Activated B cell treated with CpG ODN at 0.5 μM for 24 hours (primary cell): ENCODE measurements around the gene MSI2. TPM values are rescaled to one million over a fixed set of nuclear protein-coding genes. Genes with fewer than 3 reads are reported as not detected.
"Not testable (repeated sequence)": the region's sequence is repeated elsewhere in the genome, so short reads cannot be mapped to it uniquely, and the experiment has no call there.

Experiments
- ATAC-seq: fragments of 200-7000 bp; cut with Tn5 transposase; one replicate; pipeline ENCODE4 v1.10.0; 2021; ENCODE audit warnings: low read depth, mild to moderate bottlenecking, moderate library complexity
- CTCF ChIA-PET: fragments of 350-600 bp; sonication (Branson Sonifier 250); formaldehyde crosslinking; loops from one replicate; lab custom pipeline; 2021; ENCODE audit warnings: antibody characterized with exemption; lab: Charles Lee
- POLR2A ChIA-PET: fragments of 350-600 bp; sonication (Branson Sonifier 250); formaldehyde crosslinking; loops from one replicate; lab custom pipeline; 2021; ENCODE audit warnings: antibody characterized with exemption; lab: Charles Lee
- DNase-seq: peaks from one replicate; pipeline ENCODE4 v3.0.0; 2022
- H3K27ac Mint-ChIP-seq: one replicate; pipeline ENCODE4 v1.8.0; 2020; ENCODE audit warnings: mixed read lengths
- H3K27me3 Mint-ChIP-seq: one replicate; pipeline ENCODE4 v1.8.0; 2021; ENCODE audit warnings: mixed read lengths
- H3K36me3 Mint-ChIP-seq: one replicate; pipeline ENCODE4 v1.8.0; 2021; ENCODE audit warnings: low read depth, mixed read lengths
- H3K4me1 Mint-ChIP-seq: one replicate; pipeline ENCODE4 v1.8.0; 2021; ENCODE audit warnings: mixed read lengths
- H3K4me3 Mint-ChIP-seq: one replicate; pipeline ENCODE4 v1.8.0; 2020; ENCODE audit warnings: mild to moderate bottlenecking, mixed read lengths
- H3K9me3 Mint-ChIP-seq: one replicate; pipeline ENCODE4 v1.8.0; 2020; ENCODE audit warnings: mixed read lengths
- CTCF ChIP-seq: fragments of 200-600 bp; IDR thresholded peaks from one replicate; pipeline ENCODE4 v1.8.0; 2022; ENCODE audit warnings: antibody characterized with exemption, mild to moderate bottlenecking
- intact Hi-C: fragments of 100-400 bp; cut with micrococcal nuclease; formaldehyde crosslinking; loops from one replicate; pipeline ENCODE4 v1.15.1; 2024
- total RNA-seq: library from RNA; stranded (reverse); gene quantifications from 2 replicates; pipeline ENCODE4 v1.2.3, GENCODE V29; 2022

MSI2 gene
- total RNA-seq, 1 donor from 2014 or later = 102 TPM

- peaks cover 59% of the 10 kb centered on the region for H3K36me3 Mint-ChIP-seq
- intact Hi-C loops = no loop called here
- no peak for TF ChIP-seq CTCF
- no peak overlapping the region for H3K27ac Mint-ChIP-seq
- peaks cover 2% of the 10 kb centered on the region for H3K9me3 Mint-ChIP-seq
- DNase-seq = no peak
- POLR2A ChIA-PET = no interaction called here
- no peaks in the 10 kb centered on the region for H3K27me3 Mint-ChIP-seq
- CTCF ChIA-PET = no interaction called here
- no peak for ATAC-seq
- H3K4me1 Mint-ChIP-seq = peaks cover 17% of the 10 kb centered on the region
- no peak overlapping the region for H3K4me3 Mint-ChIP-seq
Measured at GRCh38 chr17:57295526-57296023, 39.3 kb downstream of the MSI2 start.

GRCh38 chr17:57296231-57296630, 39.9 kb downstream of the MSI2 start:
- no peak for ATAC-seq
- no peak overlapping the region for H3K27ac Mint-ChIP-seq
- H3K36me3 Mint-ChIP-seq = peaks cover 61% of the 10 kb centered on the region
- ChIA-PET CTCF (no interaction called here), POLR2A (no interaction called here)
- H3K9me3 Mint-ChIP-seq = peaks cover 2% of the 10 kb centered on the region
- H3K27me3 Mint-ChIP-seq = no peaks in the 10 kb centered on the region
- no peak overlapping the region for H3K4me3 Mint-ChIP-seq
- peaks cover 17% of the 10 kb centered on the region for H3K4me1 Mint-ChIP-seq
- no peak for TF ChIP-seq CTCF
- intact Hi-C loops = no loop called here
- no peak for DNase-seq

GRCh38 chr17:57299176-57299575, 42.9 kb downstream of the MSI2 start:
- CTCF ChIA-PET = no interaction called here
- no peak for TF ChIP-seq CTCF
- ATAC-seq (no peak), DNase-seq (no peak)
- Mint-ChIP-seq H3K27ac (no peak overlapping the region), H3K4me1 (peaks cover 19% of the 10 kb centered on the region), H3K27me3 (no peaks in the 10 kb centered on the region), H3K36me3 (peaks cover 46% of the 10 kb centered on the region), H3K4me3 (no peak overlapping the region), H3K9me3 (peaks cover 2% of the 10 kb centered on the region)
- POLR2A ChIA-PET = no interaction called here
- intact Hi-C loops = no loop called here

GRCh38 chr17:57300592-57300991, 44.3 kb downstream of the MSI2 start:
- CTCF ChIA-PET, POLR2A ChIA-PET, H3K9me3 Mint-ChIP-seq, intact Hi-C loops, ATAC-seq, DNase-seq, H3K4me3 Mint-ChIP-seq, H3K27ac Mint-ChIP-seq, H3K27me3 Mint-ChIP-seq, H3K4me1 Mint-ChIP-seq: not testable (repeated sequence)
- H3K36me3 Mint-ChIP-seq = peaks cover 38% of the 10 kb centered on the region

GRCh38 chr17:57302690-57303465, 46.6 kb downstream of the MSI2 start:
- Mint-ChIP-seq H3K4me3 (no peak overlapping the region), H3K27me3 (no peaks in the 10 kb centered on the region), H3K9me3 (peaks cover 2% of the 10 kb centered on the region), H3K36me3 (peaks cover 37% of the 10 kb centered on the region), H3K27ac (no peak overlapping the region), H3K4me1 (peaks cover 10% of the 10 kb centered on the region)
- DNase-seq = no peak
- no peak for TF ChIP-seq CTCF
- CTCF ChIA-PET = no interaction called here
- no peak for ATAC-seq
- intact Hi-C loops = no loop called here
- POLR2A ChIA-PET = no interaction called here
